Measurements from ENCODE around the gene THRSP. TPM values are rescaled to one million over a fixed set of nuclear protein-coding genes. Genes with fewer than 3 reads are reported as not detected.
"Not testable (repeated sequence)": the region's sequence is repeated elsewhere in the genome, so short reads cannot be mapped to it uniquely, and the experiment has no call there.

The THRSP gene
- total RNA-seq, 1 experiment from 2014 or later, result not detected

DNA sequence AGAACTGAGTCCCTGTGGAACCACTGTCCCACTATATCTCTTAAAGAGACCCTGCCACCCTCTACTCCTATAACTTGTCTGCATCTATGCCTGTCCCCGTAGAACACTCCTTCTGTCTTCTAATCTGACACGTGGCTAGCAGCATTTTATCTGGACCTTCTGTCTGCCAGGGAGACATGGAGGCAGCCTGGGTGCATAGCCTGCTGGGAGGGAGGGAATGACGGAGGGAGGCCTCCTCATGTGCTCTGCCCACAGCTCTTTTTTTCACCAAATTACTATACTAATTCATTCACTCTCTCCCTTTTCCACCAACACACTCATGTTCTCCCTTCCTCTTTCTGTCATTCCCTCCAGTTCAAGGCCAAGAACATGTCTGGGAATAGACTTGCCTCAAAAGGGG is 7.6 kb upstream of the THRSP start:
- no peaks in the 10 kb centered on the region for H3K27me3 Mint-ChIP-seq (ENCODE audit: insufficient read depth, unreplicated experiment)
- no peak for DNase-seq (ENCODE audit: unreplicated experiment)
- H3K36me3 Mint-ChIP-seq (ENCODE audit: insufficient read depth, unreplicated experiment), result peaks cover 6% of the 10 kb centered on the region
- no peak overlapping the region for H3K27ac Mint-ChIP-seq (ENCODE audit: low read depth, unreplicated experiment)
- intact Hi-C loops (cut with micrococcal nuclease), result no loop called here
- BruUV-seq (replicated peaks), result no TSS peak
- peaks cover 10% of the 10 kb centered on the region for H3K4me1 Mint-ChIP-seq (ENCODE audit: insufficient read depth, unreplicated experiment)
- POLR2A ChIA-PET, result no interaction called here
- H3K9me3 Mint-ChIP-seq (ENCODE audit: unreplicated experiment), result no peaks in the 10 kb centered on the region
- TF ChIP-seq, protein P1, sequence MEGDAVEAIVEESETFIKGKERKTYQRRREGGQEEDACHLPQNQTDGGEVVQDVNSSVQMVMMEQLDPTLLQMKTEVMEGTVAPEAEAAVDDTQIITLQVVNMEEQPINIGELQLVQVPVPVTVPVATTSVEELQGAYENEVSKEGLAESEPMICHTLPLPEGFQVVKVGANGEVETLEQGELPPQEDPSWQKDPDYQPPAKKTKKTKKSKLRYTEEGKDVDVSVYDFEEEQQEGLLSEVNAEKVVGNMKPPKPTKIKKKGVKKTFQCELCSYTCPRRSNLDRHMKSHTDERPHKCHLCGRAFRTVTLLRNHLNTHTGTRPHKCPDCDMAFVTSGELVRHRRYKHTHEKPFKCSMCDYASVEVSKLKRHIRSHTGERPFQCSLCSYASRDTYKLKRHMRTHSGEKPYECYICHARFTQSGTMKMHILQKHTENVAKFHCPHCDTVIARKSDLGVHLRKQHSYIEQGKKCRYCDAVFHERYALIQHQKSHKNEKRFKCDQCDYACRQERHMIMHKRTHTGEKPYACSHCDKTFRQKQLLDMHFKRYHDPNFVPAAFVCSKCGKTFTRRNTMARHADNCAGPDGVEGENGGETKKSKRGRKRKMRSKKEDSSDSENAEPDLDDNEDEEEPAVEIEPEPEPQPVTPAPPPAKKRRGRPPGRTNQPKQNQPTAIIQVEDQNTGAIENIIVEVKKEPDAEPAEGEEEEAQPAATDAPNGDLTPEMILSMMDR (IDR thresholded peaks at IDR 0.05; ENCODE audit: unreplicated experiment), result no peak
- CTCF ChIA-PET, result interaction anchor here (1.2 to 3.1 kb wide), 2 partner anchors 11 to 280 kb away, joined by 3 to 19 read pairs; no protein-coding TSS in a partner anchor
- H3K4me3 Mint-ChIP-seq (ENCODE audit: unreplicated experiment), result no peak overlapping the region

DNA sequence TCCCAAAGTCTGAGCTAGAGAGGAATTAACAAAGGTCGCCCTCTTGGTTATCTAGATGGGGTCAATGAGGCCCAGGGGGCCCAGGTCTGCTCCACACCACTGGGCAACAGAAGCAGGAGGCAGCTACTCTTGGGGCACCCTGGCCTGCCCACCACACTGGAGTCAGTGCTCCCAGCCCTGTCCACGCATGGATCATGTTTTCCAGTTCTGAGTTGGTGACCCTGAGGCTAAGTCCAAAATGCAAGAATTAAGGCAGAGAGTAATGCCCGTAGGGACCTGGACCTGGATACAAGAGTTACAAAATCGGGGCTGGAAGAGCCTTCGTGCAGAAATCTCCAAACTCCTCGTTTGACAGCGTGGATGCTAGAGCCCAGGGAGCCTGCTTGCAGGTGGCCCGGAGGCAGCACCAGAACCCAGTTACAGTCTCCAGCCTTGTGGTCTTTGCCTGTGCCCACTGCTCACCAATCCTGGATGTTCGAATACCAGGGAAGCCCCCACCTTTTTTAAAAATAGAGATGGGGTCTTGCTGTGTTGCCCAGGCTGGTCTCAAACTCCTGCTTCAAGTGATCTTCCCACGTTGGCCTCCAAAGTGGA is 6.1 kb upstream of the THRSP start:
- Mint-ChIP-seq H3K4me3 (ENCODE audit: unreplicated experiment) (no peak overlapping the region), H3K27ac (ENCODE audit: low read depth, unreplicated experiment) (no peak overlapping the region), H3K36me3 (ENCODE audit: insufficient read depth, unreplicated experiment) (peaks cover 6% of the 10 kb centered on the region), H3K27me3 (ENCODE audit: insufficient read depth, unreplicated experiment) (no peaks in the 10 kb centered on the region), H3K4me1 (ENCODE audit: insufficient read depth, unreplicated experiment) (peaks cover 9% of the 10 kb centered on the region), H3K9me3 (ENCODE audit: unreplicated experiment) (no peaks in the 10 kb centered on the region)
- intact Hi-C loops (cut with micrococcal nuclease), result no loop called here
- ChIA-PET CTCF (interaction anchor here (0.5 kb wide), 1 partner anchor 52 kb away, joined by 3 read pairs; no protein-coding TSS in a partner anchor), POLR2A (no interaction called here)
- TF ChIP-seq, protein P1 (IDR thresholded peaks at IDR 0.05; ENCODE audit: unreplicated experiment), result no peak
- no peak for DNase-seq (ENCODE audit: unreplicated experiment)
- no TSS peak for BruUV-seq (replicated peaks)

DNA sequence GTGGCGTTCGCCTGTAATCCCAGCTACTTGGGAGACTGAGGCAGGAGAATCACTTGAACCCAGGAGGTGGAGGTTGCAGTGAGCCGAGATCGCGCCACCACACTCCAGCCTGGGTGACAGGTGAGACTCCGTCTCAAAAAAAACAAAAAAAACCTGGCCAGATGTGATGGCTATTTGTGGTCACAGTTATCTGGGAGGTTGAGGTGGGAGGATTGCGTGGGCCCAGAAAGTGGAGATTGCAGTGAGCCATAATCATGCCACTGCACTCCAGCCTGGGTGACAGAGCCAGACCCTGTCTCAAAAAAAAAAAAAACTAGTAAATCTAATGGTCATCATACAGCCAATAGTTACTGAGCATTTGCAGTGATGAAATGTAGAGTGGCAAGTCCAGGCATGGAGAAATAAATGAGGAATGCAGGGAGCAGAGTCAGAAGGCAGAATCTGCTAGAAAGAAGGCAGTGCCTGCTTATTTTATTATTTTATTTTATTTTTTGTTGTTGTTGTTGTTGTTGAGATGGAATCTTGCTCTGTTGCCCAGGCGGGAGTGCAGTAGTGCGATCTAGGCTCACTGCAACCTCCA is 3.8 kb upstream of the THRSP start:
- H3K9me3 Mint-ChIP-seq (ENCODE audit: unreplicated experiment); H3K36me3 Mint-ChIP-seq (ENCODE audit: insufficient read depth, unreplicated experiment); BruUV-seq (replicated peaks); H3K4me1 Mint-ChIP-seq (ENCODE audit: insufficient read depth, unreplicated experiment); intact Hi-C loops (cut with micrococcal nuclease); H3K4me3 Mint-ChIP-seq (ENCODE audit: unreplicated experiment); H3K27ac Mint-ChIP-seq (ENCODE audit: low read depth, unreplicated experiment); H3K27me3 Mint-ChIP-seq (ENCODE audit: insufficient read depth, unreplicated experiment): not testable (repeated sequence)
- peak; percentile 33 for DNase-seq (ENCODE audit: unreplicated experiment)
- ChIA-PET CTCF (interaction anchor here (0.6 to 1.6 kb wide), 2 partner anchors 14 to 30 kb away, joined by 3 read pairs; no protein-coding TSS in a partner anchor), POLR2A (interaction anchor here (0.6 to 0.7 kb wide), 2 partner anchors 47 to 61 kb away, joined by 3 read pairs; no protein-coding TSS in a partner anchor)

DNA sequence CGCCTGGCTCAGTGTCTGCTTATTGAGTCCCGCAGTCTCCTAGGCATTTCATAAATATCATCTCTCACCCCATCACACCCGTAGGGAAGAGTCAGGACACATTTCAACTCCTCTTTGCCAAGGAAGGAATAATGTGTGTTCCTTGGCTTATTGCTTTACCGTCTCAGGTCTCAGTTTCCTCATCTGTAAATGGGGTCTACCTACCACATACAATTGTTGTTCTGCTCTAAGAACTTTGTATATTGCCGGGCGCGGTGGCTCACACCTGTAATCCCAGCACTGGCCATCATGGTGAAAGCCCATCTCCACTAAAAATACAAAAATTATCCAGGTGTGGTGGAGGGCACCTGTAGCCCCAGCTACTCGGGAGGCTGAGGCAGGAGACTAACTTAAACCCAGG is 3.1 kb upstream of the THRSP start:
- no TSS peak for BruUV-seq (replicated peaks)
- DNase-seq (ENCODE audit: unreplicated experiment), result no peak
- H3K9me3 Mint-ChIP-seq (ENCODE audit: unreplicated experiment), result no peaks in the 10 kb centered on the region
- intact Hi-C loops (cut with micrococcal nuclease), result no loop called here
- H3K27ac Mint-ChIP-seq (ENCODE audit: low read depth, unreplicated experiment), result peak overlapping the region; percentile 23
- H3K4me1 Mint-ChIP-seq (ENCODE audit: insufficient read depth, unreplicated experiment), result peaks cover 9% of the 10 kb centered on the region
- peaks cover 6% of the 10 kb centered on the region for H3K36me3 Mint-ChIP-seq (ENCODE audit: insufficient read depth, unreplicated experiment)
- no peak overlapping the region for H3K4me3 Mint-ChIP-seq (ENCODE audit: unreplicated experiment)
- TF ChIP-seq, protein P1 (IDR thresholded peaks at IDR 0.05; ENCODE audit: unreplicated experiment), result no peak
- ChIA-PET POLR2A (interaction anchor here (0.7 to 1.1 kb wide), 2 partner anchors 13 to 48 kb away, joined by 3 read pairs; no protein-coding TSS in a partner anchor), CTCF (interaction anchor here (0.6 to 1.6 kb wide), 2 partner anchors 10 to 15 kb away, joined by 3 read pairs; no protein-coding TSS in a partner anchor)
- no peaks in the 10 kb centered on the region for H3K27me3 Mint-ChIP-seq (ENCODE audit: insufficient read depth, unreplicated experiment)

Measured in MCF 10A (cell line).